HuH-7.5 (cell line): ENCODE results near the gene NCOR2.

ENCODE experiments used
- DNase-seq: peaks from one replicate; pipeline ENCODE4 v3.0.0; 2011; ENCODE audit warnings: low spot score

The NCOR2 gene

GRCh38 chr12:124559182-124560017 lies 8.0 kb downstream of the NCOR2 start:
- no peak for DNase-seq

DNA sequence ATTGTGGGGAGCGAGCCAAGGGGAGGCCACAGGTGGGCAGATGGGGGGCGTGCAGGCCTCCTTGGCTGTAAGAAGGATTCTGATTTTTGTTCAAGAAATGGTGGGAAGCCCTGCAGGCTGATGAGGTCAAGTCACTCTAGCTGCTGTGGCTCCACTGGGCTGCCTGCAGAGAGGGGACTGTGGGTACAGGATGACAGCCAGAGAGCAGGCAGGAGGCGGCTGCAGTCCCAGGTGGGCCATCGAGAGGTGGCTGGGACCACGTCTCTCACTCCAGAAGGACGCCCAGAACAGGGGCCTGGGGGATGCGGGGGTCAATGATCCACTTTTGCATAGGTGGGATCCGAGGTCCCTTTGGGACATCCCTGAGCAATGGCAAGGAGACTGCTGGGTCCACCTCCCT lies 9.1 kb downstream of the NCOR2 start:
- no peak for DNase-seq

DNA sequence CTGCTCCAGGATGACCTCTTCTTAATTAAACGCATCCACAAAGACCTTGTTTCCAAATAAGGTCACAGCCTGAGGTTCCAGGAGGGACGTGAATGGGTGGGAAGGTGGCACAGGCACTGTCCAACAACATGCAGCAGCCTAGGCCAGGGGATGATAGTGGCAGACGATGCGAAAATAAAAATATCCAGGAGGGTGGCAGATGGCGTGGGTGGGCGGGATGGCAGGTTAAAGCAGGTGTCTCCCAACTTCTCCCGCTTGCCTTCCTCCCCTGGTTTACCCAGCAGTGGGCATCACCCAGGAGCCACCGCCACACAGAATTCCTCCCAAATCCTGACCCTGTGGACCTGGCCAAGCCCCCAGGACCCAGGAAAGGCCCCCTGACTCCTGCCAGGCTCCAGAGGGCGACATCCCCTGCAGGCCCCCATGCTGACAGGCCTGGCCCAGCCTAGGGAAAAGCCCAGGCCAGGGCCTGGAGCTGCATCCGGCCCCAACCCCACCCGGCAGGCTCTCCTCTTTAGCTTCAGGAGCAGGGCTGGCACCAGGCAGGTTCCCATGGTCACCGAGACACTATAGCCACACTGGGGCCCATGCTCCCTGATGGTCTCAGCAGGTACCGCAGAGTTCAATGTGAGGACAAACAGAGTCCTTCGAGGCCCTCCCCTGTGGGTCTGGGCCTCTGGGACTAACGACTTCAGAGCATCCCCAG lies 9.7 kb downstream of the NCOR2 start:
- DNase-seq: no peak

GRCh38 chr12:124556896-124557501 lies 10.4 kb downstream of the NCOR2 start:
- no peak for DNase-seq

GRCh38 chr12:124556074-124556466 lies 11.3 kb downstream of the NCOR2 start:
- DNase-seq: no peak

DNA sequence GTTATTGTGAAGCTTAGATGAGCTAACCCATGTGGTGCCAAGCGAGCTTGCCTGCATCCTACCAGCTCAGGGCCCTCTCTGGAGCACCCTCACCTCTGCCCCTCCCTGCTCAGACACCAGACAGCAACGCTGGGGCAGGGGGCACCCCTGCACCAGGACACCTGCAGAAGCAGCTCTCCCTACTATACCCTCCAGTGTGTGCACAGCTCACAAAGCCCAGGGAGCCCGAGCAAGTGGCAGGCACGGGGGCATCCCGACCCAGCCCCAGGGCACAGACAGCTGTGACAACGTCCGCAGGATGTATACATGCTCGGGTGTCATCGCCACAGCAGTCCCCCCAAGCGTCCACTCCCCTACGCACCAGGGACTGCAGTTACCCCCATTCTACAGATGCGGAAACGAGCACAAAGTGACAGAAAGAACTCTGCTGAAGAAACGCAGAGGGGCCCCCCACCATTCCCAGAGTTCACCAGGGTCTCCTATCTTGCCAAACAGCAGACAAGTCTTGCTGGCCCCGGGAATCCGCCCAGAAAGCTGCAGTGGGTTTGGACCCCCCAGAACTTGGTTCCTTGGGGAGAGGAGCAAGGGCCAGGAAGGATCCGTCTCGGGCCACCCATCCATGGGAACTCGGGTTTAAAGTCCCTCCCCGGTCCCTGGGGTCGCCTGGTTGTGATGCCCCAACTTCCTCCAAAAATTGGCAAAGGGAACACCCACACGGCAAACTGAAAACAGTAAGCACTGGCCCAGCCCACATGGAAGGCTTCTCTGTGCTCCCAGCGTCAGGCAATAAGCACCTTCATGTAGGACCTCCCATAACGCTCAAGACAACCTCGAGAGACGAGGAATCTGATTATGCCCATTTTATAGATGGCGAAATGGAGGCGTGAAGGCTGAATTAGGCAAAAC lies 12.0 kb downstream of the NCOR2 start:
- no peak for DNase-seq

DNA sequence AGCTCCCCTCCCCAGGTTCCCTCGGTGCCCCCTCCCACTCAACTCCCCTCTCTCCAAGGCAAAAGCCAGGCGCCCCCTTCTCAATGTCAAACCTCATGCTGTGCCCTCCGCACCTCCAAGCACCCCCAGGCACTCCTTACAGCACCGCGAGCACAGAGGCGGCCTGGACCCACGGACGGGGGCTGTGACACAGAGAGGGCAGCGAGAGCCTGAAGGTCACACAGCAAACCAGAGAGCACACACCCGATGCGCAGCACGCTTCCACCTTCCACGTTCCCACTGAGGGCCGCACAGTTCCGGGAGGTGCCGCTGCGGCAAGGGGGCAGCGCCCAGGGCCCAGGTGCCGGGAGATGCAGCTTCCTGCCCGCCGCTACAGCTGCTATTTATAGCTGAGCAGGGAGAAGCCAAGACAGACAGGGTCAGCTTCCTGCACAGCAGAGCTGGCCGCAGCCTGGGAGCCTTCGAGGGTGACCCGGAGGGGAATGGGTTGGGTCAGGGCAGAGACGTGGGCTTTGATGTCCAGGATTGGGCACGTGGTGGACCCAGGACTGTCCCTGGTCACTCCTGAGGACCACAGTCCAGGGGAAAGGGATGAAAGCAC lies 12.9 kb downstream of the NCOR2 start:
- no peak for DNase-seq

DNA sequence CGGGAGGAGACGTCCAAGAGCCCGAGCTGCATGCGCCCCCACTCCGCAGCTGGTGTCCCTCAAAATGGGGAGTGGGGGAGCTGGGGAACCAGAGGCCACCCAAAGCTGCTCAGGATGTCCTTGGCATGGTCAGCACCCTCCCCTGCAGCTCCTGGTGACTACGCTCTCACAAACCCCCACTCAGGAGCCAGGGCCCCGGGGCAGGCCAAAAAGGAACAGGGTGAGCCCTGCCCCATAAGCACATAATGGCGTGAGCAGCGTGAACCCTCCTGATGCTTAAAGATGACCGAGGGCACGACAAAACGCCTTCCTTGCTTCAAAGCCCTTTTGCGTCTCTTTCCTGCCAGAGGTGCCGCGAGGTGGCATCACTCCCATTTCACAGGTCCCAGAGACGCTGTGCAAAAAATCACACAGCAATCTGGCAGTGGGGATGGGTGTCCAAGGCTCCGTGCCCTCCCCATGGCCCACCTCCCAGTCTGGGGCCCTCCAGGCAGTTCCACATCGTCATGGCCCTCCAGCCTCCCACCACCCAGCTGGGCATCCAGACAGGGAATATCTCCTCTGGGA lies 13.5 kb downstream of the NCOR2 start:
- DNase-seq: no peak

DNA sequence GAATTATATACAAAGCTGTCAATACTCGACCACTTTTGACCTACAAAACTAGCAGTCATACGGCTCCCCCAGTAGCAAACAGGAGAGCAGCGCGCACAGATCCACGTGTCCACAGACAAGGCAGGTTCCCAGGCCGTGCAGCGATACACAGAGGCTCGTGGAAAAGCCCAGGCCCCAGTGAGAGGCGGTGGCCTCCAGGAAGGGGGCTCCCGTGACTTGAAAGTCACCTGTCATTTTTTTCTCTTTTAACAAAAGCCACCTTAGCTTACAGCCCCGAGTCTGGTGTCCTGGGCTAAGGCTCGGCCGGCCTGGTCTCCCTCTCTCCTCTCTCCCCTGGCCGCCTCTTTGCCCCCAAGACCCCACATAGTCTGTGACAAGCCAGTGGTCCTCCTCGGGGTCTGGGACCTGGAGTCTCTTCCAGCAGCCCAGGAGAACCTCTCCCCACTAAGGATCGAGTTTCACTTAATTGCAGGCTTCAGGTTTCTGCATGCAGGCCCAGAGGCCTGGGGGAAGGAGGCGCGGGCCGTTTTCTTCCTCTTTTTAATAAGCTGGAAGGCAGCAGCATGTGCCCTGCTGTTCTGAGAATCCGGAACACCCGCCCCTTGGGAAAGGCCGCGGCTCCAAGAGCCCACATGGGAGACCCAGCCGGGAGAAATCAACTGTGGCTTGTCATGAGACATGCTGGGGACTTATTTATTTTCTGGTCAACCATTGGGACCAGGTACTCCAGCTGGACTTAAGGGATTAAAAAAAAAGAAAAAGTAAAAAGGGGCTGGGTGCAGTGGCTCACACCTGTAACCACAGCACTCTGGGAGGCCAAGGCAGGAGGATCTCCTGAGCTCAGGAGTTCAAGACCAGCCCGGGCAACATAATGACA lies 15.9 kb downstream of the NCOR2 start:
- no peak for DNase-seq

GRCh38 chr12:124550123-124551089 lies 17.0 kb downstream of the NCOR2 start:
- DNase-seq: no peak

DNA sequence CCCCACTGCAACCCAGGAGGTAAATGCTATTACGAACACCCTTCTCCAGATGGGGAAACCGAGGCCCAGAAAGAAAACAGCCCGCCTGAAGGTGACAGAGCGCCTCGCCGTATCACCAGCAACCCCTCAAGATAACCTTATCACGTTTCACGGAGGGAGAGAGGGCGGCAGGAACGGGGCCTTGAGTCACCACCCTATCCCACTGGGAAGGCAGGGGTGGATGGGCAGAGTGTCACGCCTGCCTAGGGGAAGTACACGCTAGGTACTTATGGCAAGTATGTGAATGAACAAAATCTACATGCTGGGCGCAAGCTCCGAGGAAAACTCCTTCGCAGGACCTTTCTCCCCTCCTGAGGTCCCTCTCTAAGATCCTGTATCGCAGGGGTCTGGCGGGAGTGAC lies 17.8 kb downstream of the NCOR2 start:
- no peak for DNase-seq

- no peak for DNase-seq
Measured at GRCh38 chr12:124548854-124549378, 18.5 kb downstream of the NCOR2 start.

GRCh38 chr12:124547626-124548025 lies 19.8 kb downstream of the NCOR2 start:
- DNase-seq: no peak

- DNase-seq: no peak
Measured at GRCh38 chr12:124545508-124546418, 21.6 kb downstream of the NCOR2 start.

DNA sequence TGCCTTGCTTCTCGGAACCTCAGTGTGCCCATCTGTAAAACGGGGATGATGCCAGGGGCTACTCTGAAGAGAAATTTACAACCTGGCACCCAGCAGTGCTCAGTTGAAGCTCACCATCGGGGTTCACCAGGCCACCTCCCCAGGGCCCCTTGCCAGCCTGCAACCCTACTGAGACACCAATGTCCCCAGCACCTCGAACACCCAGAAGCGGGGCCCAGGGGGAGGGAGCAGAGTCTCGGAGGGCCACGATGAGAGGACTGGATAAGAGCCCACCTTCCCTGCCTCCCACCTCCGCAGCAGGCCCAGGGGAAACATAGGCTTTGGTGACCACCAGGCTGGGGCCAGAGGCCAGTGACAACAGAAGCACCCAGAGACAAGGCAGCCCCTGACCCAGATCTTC lies 22.4 kb downstream of the NCOR2 start:
- DNase-seq: no peak

DNA sequence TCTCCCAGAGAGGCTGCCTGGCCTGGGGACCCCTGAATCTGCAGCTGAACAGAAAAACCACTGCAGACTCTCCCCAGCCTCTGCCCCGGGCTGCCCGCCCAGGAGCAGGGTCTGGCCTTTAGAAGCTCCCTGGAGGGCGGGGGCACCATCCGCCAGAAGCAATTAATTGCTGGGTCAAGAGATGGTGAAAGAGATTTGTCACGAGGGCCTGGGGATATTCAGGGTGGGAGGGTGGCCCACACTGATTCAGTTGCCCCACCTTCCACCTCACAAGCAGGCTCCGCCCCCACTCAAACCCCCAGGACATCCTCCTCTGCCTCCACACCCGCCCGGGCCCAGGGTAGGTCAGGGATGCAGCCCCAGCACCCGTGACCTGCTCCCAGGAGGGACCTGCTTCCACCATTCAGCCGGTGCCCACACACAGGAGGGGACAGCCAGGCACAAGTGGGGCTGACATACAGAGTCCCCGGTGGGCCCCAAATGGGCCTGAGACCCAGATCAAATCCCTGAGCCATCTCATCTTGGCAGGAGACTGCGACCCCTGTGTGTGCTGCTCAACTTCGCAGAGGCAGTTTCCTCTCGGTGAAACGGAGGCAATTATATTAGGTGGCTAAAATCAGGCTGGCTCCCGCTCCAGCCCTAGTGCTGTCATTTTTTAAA lies 23.0 kb downstream of the NCOR2 start:
- DNase-seq: no peak

DNA sequence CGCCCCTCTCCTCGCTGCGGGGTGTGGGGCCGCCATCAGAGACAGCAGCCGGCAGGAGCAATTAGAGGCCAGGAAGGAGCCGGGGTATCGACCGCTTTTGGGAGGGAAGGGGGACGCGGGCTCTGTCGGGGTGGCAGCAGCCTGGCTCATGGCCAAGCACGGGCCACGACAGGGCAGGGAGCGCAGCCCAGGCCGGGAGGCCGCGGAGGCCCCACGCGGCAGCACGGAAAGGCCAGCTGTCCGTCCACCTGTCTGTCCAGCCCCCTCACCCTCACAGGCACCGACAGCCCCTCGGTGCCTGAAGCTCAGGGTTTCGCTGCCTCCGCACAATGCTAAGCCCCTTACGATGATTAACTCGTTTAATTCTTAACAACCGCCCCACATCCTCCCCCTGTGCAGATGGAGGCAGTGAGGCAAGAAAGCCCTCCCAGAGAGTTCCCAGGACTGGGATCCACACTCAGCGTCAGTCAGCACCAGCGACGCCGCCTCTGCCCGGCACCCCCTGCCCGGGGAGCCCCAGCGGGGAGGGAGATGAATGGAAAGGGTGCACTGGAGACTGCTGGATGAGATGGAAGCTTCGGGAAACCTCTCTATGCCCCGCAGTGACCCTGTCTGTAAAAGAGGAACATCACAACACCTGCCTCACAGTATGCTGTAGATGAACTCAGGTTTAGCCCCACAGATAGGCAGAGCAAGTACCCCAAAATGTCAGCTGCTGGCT lies 23.7 kb downstream of the NCOR2 start:
- DNase-seq: no peak
